Ishikawa (cell line): Measurements from ENCODE around the gene ASCC1.

ENCODE experiments used
- CEBPB ChIP-seq: IDR thresholded peaks from 2 replicates; pipeline ENCODE4 v1.6.1; 2012
- CREB1 ChIP-seq: IDR thresholded peaks from 2 replicates; pipeline ENCODE4 v1.6.1; 2012; ENCODE audit warnings: low read depth
- EGR1 ChIP-seq: IDR thresholded peaks from 2 replicates; pipeline ENCODE4 v1.6.1; 2012
- EP300 ChIP-seq: IDR thresholded peaks from 2 replicates; pipeline ENCODE4 v1.6.1; 2012; ENCODE audit warnings: borderline replicate concordance
- FOXM1 ChIP-seq: IDR thresholded peaks from 2 replicates; pipeline ENCODE4 v1.6.1; 2012; ENCODE audit warnings: low read depth, borderline replicate concordance
- NFIC ChIP-seq: IDR thresholded peaks from 2 replicates; pipeline ENCODE4 v1.6.1; 2012
- RAD21 ChIP-seq: IDR thresholded peaks from 2 replicates; pipeline ENCODE4 v1.6.1; 2012; ENCODE audit warnings: low read depth
- TAF1 ChIP-seq: IDR thresholded peaks from 2 replicates; pipeline ENCODE4 v1.6.1; 2012; ENCODE audit warnings: low read depth, mild to moderate bottlenecking
- TCF12 ChIP-seq: IDR thresholded peaks from 2 replicates; pipeline ENCODE4 v1.6.1; 2012; ENCODE audit warnings: low read depth
- TEAD4 ChIP-seq: IDR thresholded peaks from 2 replicates; pipeline ENCODE4 v1.6.1; 2012
- YY1 ChIP-seq: IDR thresholded peaks from 2 replicates; pipeline ENCODE4 v1.6.1; 2012; ENCODE audit warnings: low read depth
- ZBTB7A ChIP-seq: IDR thresholded peaks from 2 replicates; pipeline ENCODE4 v1.6.1; 2012; ENCODE audit warnings: low read depth
- TF ChIP-seq, protein P1 (sequence below): IDR thresholded peaks from 2 replicates; pipeline ENCODE4 v1.6.1; 2012; ENCODE audit warnings: low read depth, mild to moderate bottlenecking
- TF ChIP-seq, protein P2 (sequence below): IDR thresholded peaks from 2 replicates; pipeline ENCODE4 v1.6.1; 2012
- TF ChIP-seq, protein P3 (sequence below): IDR thresholded peaks from 2 replicates; pipeline ENCODE4 v1.6.1; 2012

The ASCC1 gene

DNA sequence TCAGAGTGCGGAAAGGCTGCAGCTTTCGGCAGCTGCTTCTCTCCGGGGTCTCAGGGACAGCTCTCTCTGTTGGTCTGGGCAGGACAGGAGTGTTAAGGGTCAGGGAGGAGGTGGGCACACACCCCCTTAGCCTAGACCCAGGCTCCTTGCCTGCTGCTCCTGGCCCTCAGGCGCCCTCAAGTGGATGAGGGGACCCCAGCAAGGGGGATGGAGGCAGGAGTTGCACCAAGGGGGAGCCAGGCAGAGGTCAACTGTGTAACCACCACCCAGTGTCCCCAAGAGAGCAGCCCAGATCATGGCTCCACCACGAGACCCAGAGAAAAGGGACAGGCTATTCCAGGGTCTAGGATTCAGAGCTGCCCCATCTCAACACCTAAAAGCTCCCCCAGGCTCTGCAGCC is 154.6 kb downstream of the ASCC1 start:
- TF ChIP-seq NFIC (no peak), RAD21 (peak; percentile 35; the same call in 1 of the 2 replicates)

DNA sequence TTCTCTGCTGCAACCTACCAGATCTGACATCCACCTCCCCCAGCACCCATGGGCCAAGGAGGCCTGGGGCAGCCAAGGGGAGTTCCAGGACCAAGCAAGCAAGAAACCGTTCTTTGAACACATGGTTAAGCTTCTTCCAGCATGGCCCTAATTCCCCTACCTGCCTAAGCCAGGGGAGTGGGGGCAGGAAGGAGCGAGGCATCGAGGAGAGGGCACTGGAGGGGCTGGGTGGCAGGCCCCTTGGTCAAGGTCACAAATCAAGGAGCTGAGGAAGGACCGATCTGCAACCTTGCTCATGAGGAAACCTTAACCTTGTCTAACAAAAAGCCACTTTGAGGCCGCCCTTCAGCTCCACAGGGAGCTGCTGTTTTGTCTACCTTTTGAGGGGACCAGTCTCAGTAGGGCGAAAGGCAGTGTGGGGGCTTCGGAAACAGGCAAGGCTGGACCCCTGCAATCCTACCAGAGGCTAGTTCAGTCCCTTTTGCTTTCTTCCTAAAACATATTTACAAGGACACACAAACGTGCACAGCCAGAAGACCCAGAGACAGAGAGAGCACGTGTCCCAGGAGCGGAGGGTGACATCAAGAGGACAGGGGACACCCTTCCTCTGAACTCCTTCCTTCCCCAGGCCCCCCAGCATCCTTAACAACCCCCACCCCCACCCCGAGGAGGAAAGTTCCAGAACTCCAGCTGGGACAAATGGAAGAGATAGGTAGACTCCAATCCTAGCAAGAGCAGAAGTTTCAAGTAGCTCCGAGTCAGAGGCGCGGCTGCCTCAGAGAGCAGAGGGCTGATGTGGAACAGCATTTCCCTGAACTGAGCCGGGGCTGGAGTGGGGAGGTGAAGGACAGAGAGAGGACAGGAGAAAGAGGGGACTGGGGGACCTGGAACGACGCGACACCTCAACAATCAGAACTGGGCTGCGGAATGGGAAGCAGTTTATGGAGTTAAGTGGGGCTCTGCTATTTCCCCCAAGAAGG is 155.9 kb downstream of the ASCC1 start:
- TF ChIP-seq YY1 (no peak), TAF1 (no peak), NFIC (no peak), CEBPB (no peak), RAD21 (no peak), CREB1 (no peak), TCF12 (no peak), TEAD4 (no peak), FOXM1 (no peak), EP300 (no peak)
- TF ChIP-seq, protein P1, sequence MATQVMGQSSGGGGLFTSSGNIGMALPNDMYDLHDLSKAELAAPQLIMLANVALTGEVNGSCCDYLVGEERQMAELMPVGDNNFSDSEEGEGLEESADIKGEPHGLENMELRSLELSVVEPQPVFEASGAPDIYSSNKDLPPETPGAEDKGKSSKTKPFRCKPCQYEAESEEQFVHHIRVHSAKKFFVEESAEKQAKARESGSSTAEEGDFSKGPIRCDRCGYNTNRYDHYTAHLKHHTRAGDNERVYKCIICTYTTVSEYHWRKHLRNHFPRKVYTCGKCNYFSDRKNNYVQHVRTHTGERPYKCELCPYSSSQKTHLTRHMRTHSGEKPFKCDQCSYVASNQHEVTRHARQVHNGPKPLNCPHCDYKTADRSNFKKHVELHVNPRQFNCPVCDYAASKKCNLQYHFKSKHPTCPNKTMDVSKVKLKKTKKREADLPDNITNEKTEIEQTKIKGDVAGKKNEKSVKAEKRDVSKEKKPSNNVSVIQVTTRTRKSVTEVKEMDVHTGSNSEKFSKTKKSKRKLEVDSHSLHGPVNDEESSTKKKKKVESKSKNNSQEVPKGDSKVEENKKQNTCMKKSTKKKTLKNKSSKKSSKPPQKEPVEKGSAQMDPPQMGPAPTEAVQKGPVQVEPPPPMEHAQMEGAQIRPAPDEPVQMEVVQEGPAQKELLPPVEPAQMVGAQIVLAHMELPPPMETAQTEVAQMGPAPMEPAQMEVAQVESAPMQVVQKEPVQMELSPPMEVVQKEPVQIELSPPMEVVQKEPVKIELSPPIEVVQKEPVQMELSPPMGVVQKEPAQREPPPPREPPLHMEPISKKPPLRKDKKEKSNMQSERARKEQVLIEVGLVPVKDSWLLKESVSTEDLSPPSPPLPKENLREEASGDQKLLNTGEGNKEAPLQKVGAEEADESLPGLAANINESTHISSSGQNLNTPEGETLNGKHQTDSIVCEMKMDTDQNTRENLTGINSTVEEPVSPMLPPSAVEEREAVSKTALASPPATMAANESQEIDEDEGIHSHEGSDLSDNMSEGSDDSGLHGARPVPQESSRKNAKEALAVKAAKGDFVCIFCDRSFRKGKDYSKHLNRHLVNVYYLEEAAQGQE: no peak
- TF ChIP-seq, protein P2, sequence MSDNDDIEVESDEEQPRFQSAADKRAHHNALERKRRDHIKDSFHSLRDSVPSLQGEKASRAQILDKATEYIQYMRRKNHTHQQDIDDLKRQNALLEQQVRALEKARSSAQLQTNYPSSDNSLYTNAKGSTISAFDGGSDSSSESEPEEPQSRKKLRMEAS: no peak

DNA sequence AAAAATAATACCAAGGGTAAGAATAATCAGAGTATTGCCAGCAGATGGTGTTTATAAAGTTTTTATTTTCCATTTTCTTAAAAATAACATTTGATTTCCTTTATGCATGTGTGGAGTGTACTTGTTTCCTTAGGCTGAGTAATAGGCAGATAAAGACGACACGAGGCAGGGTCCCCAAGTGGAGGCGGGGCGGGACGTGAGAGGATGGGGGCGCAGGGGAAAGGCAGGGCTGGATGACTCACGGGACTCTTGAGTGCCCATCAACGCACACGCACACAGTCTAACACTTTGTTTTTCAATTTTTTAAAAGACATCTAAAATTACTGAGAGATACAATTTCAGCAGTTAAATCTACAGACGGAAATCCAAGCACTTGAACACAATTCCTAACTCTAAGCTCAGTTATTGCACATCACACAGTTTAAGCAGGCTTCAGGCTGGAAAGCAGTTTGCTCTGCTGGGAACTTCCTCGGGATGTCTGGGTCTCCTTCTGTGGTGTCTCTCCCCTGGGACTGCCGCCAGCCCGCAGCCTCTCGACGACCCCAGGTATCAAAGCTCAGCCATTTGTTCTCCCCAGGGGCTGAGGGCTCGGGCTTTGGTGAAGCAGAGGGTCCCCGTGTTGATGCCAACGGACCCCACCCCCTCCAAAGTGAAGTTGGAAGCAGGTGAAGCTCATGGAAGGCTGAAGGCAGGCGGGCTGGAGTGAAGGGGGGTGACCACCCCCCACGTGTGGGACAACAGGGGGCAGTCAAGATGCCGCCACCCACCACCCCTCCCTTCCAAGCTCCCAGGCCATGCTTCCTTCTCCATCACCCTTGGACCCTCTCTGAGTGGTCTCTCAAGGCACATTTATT is 156.9 kb downstream of the ASCC1 start:
- TF ChIP-seq, protein P1: no peak
- TF ChIP-seq NFIC (no peak), TCF12 (no peak)

DNA sequence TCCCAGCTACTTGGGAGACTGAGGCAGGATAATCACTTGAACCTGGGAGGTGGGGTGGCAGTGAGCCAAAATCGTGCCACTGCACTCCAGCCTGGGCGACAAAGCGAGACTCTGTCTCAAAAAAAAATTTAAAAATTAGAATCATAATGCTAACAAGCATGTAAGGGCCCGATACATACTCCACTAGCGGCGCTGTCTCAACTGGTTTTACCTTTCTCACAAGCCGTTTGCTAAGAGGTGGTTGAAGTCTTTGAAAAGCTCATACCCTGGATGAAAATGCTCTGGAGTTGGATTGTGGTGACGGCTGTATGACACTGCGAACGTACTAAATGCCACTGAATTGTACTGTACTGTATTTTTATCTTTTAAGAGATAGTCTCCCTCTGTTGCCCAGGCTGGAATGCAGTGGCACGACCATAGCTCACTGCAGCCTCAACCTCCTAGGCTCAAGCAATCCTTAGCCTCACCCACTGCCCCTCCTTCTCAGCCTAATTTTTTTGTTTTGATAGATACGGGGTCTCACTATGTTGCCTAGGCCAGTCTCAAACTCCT is 157.7 kb downstream of the ASCC1 start:
- TF ChIP-seq FOXM1: no peak
- TF ChIP-seq NFIC: no peak
- no peak for TF ChIP-seq CREB1
- TF ChIP-seq YY1: no peak
- no peak for TF ChIP-seq EP300
- TF ChIP-seq, protein P3, sequence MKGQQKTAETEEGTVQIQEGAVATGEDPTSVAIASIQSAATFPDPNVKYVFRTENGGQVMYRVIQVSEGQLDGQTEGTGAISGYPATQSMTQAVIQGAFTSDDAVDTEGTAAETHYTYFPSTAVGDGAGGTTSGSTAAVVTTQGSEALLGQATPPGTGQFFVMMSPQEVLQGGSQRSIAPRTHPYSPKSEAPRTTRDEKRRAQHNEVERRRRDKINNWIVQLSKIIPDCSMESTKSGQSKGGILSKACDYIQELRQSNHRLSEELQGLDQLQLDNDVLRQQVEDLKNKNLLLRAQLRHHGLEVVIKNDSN: no peak
- TF ChIP-seq CEBPB: no peak

DNA sequence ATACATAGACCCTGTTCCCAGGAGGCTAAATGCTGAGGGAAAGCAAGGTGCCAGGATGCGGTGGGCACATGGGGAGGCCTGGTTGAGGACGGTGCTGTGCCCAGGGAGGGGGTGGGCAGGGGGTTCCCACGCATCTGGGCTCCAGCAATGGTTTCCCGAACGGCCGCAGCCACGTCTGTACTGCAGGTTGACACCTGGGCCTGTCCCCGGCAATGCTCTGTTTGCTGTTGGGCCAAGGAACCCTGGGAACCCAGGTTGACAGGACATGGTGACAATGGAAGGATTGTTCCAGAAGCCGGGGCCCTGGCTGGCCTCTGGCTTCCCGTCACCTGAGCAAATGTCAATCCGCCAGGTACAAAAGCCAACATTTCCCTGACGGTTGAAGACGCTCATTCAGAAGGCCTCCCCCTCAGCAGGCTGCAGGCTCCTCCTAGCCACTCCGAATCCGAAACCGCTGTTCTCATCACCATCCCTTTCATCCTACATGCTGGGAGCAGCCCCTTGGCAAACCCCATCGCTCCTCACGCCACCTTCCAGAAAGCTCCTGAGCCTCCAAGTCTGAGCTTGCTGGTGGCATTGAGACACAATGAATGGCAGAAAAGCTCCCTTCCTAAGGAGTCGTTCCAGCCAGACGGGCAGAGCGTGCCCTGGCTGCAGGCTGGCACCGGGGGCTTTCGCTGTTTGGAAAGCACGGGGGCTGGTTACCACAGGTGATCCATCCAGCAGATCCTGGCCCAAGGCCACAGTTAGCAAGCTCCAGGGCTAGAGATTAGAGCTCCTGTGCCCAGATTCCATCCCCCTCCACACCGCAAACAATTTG is 158.9 kb downstream of the ASCC1 start:
- TF ChIP-seq TAF1 (no peak), TEAD4 (no peak), ZBTB7A (no peak), TCF12 (no peak), EGR1 (no peak), FOXM1 (no peak), NFIC (no peak), CREB1 (no peak), YY1 (no peak), EP300 (no peak), CEBPB (no peak), RAD21 (no peak)
- TF ChIP-seq, protein P3: no peak
- TF ChIP-seq, protein P2: no peak
- TF ChIP-seq, protein P1: no peak
